GM12891 (cell line): ENCODE data around the gene SPATA21.

Experiments used
- DNase-seq: peaks from one replicate; pipeline ENCODE4 v3.0.0; 2011; ENCODE audit warnings: low spot score; ENCODE audit not compliant: insufficient read length
- FAIRE-seq: peaks from 2 replicates; lab custom pipeline; 2011; peaks lifted over from hg19 to GRCh38; lab: Jason Lieb, UNC
- PAX5 ChIP-seq: IDR thresholded peaks from 2 replicates; pipeline ENCODE4 v1.6.1; 2011; ENCODE audit warnings: low read length, moderate library complexity, mild to moderate bottlenecking; ENCODE audit not compliant: insufficient read depth, severe bottlenecking
- POLR2A ChIP-seq: IDR thresholded peaks from 2 replicates; pipeline ENCODE4 v1.6.1; 2011; ENCODE audit warnings: low read depth, low read length, control low read depth
- POLR2AphosphoS5 ChIP-seq: IDR thresholded peaks from 2 replicates; pipeline ENCODE4 v1.6.1; 2011; ENCODE audit warnings: low read depth, low read length, control low read depth
- POU2F2 ChIP-seq: IDR thresholded peaks from 2 replicates; pipeline ENCODE4 v1.6.1; 2011; ENCODE audit warnings: low read depth, mild to moderate bottlenecking, control low read depth, low read length, moderate library complexity
- SPI1 ChIP-seq: IDR thresholded peaks from 2 replicates; pipeline ENCODE4 v1.6.1; 2011; ENCODE audit warnings: low read depth, low read length, control low read depth
- TAF1 ChIP-seq: IDR thresholded peaks from 2 replicates; pipeline ENCODE4 v1.6.1; 2011; ENCODE audit warnings: low read depth, low read length, control low read depth

Gene SPATA21

DNA sequence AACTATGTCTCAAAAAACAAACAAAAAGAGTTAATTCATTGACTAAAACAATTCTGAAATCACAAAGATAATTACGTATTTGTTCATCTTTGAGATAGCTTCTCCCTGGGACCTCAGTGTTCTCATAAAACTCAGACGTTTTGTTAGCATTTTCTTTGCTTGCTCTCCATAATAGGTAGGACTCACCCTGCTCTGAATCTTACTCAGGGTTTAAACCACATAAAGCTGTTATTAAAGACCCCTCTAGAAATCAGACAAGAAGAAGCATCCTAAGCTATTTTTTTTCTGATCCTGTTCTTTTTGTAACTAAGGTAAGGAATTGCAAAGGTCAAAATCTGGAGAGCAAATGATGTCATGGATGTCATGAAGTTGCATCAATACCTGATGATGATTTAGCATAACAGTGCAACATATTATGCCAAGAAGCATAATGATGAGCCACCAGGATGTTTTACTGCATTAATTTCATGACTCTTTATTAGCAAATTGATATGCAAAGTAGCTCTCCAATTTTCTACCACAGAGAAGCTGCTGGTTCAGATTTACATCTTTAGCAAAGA is 87.3 kb downstream of the SPATA21 start:
- FAIRE-seq (no peak), DNase-seq (no peak)
- TF ChIP-seq POU2F2 = no peak
- TF ChIP-seq SPI1 = no peak
- no peak for TF ChIP-seq PAX5
- no peak for TF ChIP-seq TAF1
- TF ChIP-seq POLR2AphosphoS5 = no peak
- no peak for TF ChIP-seq POLR2A
